GM21529 (cell line): Measurements from ENCODE around the gene TFPI2.

Experiments used
- ATAC-seq: cut with Tn5 transposase; IDR thresholded peaks from one replicate; pipeline ENCODE4 v1.9.1; 2021; ENCODE audit not compliant: unreplicated experiment

TFPI2 gene

DNA sequence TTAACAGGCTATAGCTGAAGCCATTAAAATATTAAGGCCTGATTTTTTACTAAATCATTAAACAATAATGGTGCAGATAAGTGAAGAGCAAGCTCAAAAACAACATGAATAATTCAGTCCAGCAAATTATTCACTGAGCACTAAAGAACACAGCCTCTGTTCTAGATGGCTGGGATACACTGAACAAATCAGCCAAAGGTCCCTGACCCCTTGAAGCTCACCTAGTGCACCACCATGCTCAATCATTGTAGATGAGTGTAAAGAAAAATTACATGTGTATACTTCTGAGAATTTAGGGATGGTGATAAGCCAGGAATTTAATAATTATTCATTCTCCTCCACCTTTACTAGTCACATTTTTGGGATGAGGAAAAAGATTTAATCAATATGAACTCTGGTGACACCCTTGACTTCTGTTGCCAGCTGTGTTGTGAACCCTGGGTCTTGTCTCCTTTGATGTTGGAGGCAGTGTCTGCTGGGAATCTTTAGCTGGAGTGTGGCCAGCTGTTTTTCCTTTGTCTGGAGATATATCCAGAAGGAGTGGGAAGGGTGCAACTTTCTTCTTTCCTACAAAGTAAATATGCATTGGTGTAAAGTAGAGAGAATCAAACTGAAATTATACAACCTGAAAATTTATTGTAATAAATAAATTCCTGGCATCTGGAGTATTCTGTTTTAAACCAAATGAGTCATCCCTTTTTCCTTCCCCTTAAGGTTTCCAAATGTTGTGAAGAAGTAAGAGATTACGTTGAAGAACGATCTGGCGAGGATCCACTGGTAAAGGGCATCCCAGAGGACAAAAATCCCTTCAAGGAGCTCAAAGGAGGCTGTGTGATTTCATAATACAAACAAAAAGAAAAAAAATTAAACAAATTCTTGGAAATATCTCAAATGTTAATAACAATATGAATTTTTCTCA is 19.8 kb upstream of the TFPI2 start:
- ATAC-seq, result no peak

DNA sequence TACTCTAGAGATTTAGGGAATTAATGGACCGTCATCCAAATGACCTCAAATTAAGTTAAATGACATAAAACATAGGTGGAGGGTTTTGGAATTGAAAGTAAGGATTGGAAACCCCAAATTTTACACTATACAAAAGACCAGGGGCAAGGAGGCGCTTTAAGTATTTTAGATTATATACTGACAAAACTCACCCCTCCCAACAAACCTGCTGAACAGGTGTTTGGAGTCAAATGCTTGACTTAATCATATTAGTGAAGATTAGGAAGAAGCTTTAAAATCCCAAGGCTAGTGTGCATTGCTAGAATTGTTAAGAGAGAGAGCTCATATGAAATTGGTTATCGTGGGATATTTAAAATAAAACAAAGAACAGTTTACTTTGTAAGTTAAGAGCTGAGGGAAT is 15.7 kb upstream of the TFPI2 start, which contains the start of gene GNGT1:
GNGT1 (plus strand) TSS at position 301 of the 400 bp plus-strand sequence. CDS start 180 bp downstream, outside the sequence.
- ATAC-seq, result no peak

DNA sequence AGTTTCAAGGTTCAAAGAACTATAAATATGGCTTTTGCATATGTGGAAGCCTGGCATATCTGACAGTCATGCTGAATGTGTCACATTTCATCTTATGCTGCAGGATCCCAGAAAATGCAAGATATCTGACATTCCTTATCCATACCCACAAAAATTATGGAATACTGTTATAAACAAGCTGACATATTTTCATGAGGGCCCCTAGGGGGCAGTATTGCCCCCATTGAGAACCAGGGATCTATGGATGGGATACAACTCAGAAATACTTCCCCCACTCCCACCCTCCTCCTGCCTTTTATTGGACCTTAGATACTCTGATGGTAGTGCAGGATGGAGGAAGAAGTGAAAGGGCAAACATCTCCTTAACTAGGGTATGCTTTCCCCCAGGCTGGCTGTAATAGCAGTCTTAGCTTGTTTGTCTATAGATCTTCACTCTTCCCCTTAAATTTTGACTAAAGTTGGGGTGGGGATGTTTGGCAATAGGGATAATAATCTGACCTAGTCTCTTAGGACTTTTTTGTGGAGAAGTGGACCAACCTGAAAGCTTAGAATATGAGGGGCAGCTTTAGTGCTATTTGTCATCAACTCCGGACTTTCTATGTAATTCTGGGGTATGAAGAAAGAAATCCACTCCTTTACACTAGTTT is 12.3 kb upstream of the TFPI2 start:
- peak; percentile 58 for ATAC-seq

DNA sequence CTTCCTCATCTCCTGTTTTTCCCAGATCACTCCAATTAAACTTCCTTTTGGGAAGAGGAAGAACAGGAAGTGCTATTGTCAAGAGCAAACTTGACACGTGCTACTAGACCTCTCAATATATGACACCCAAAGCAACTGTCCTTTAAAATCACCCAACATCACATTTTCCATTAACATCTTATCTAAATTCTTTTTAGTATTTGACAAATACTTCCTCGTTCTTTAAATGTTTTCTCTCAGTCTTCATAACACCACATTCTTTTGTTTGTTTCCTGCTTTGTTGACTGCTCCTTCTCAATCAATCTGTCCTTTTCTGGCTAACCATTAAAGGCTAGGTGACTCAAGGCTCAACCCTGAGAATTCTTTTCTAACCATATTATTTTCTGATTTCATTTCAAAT is 7.1 kb upstream of the TFPI2 start:
- no peak for ATAC-seq

DNA sequence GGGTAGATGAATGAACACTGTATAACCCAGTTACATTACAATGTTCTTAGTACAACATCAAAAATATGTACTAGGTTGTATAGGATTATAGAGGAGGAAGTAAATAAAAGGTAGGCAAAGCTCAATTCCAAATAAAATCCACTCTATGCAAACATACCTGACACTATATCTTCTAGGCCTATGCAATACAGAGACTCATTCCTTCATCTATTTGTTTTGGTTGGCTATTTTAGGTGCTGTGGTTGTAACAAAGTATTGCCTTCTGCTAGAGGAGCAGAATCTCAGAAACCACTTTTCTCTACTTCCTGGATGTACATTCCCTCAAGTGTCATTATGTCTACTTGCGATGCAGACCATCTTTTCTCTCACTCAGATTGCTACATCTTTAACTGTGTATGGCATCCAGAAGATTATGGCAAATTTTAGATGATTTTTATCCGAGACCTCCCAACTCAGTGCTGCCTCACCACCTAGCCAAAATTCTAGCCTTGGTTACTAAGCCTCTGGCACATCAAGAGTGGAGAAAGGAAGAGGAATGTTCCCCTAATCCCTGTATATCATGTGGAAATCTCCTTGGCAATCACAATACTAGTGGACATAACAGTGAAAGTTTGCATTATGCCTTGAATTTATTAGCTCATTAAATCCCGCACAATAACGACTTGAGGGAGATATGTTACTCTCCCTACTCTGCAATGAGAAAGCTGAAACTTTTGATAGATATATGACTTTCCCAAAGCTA is 5.5 kb upstream of the TFPI2 start:
- no peak for ATAC-seq

DNA sequence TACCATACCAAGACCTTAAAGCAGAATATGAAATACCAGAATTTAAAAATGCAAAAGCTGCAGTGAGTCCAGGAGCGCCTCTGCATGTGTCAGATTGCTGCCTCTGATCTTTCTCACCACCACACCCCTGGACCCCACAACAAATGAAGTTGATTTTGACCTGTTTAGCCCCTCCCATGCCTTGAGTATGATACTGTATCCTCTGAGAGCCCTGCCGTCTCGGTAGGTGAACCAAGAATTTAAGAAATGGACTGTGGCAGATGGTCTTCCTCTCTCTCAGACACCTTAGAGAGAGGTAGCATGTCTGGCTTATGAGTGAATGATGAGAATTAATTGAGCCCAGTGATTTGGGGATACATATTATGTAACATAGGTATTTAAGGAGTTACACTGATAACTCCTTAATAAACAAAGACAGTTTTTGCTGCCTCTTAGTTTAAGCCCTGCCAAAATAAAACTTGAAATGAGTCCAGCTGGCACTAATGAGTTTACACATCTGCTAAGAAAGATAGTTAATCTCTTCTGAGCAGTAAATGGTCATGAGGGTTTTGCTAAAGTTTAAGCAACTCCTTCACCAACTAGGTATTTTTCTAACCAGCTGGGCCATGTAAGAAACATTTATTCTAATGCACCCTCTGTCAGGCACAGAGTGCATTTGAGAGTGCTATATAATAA is 4.5 kb upstream of the TFPI2 start:
- ATAC-seq, result no peak

DNA sequence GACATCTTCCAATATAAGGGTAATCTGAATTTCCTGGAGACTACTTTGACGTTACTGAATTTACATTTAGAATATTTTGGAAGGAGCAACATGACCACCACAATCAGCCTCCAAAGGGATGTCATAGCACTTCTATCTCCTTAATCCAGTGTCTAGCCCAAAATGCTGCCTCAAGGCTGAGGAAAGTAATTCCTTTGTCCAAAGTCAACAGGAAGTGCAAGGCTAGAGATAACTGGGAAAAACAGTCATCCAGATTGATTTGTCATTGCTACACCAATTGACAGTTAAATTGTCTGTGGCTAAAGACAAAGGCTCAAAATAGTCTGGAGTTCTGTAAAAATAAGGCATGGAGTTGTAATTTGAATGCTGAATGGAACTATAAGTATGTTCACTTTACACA is 3.9 kb upstream of the TFPI2 start:
- ATAC-seq, result no peak

DNA sequence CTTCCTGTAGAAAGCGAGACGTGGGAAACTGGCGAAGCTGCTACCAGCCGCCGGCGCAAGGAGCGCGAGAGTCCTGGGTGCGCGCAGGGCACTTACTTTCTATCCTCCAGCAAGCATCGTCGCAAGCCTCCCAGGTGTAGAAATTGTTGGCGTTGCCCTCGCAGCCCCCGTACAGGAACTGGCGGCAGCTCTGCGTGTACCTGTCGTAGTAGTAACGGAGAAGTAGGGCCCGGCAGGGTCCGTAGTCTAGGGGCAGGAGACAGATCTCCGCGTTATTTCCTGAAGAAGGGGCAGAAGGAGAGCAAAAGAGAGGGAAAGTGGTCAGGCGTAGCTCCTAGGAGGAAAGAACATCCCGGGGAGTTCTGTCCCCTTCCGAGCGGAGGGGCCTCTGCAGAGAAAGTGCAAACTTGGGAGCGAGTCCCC is 501 bp downstream of the TFPI2 start:
- ATAC-seq, result peak; percentile 52

DNA sequence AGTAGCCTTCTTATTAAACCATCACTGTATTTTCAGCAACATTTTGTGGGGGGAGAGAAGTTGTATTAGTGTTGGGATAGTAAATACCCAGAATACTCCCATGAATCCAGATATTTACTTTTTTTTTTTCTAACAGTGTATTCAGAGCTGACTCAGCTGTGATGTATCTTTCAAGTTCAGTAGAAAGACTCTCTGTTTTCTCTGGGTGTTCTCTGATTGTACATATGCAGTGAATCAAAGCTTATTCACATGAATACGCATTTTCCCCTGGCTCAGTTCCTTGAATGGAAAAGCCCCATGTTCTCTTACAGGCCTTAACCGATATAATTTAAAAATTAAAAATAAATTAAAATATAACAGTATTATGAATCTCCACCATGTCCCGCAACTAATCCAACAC is 1.3 kb downstream of the TFPI2 start:
- no peak for ATAC-seq

DNA sequence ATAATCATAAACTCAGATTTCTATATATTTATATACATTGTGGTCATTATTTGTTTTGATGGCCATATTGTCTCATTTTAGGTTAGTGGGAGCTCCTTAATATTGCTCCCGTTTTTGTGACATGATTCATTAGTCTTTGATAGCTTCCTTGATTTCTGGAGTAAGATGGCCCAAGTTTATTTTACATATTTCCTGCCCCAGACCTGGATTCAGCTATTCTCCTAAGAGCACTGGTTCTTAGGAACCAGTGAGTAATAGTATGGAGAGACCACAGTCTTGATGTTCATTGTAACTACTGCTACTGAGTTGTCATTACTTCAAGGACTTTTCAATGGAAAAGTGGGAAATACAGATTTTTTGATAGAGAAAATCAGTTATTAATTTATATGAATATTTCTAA is 6.0 kb downstream of the TFPI2 start:
- no peak for ATAC-seq

DNA sequence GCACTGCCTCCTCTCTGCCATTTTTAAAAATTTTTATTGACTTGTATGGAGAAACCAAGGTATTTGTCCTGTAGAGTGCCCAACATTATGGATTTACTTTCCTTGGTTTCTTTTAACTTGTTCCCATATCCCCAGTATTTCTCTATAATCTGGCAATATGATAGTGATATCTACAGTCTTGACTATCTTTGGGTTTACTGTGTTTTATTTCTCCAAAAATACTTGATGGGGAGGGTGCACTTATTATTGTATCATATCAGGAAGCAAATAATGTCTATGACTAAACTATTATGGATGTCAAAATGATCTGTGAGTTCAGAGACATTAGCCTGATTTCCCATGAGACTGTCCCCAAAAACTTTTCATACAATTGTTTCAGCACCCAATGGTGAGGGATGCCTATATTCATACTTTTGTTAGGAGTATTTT is 6.6 kb downstream of the TFPI2 start:
- ATAC-seq, result no peak

DNA sequence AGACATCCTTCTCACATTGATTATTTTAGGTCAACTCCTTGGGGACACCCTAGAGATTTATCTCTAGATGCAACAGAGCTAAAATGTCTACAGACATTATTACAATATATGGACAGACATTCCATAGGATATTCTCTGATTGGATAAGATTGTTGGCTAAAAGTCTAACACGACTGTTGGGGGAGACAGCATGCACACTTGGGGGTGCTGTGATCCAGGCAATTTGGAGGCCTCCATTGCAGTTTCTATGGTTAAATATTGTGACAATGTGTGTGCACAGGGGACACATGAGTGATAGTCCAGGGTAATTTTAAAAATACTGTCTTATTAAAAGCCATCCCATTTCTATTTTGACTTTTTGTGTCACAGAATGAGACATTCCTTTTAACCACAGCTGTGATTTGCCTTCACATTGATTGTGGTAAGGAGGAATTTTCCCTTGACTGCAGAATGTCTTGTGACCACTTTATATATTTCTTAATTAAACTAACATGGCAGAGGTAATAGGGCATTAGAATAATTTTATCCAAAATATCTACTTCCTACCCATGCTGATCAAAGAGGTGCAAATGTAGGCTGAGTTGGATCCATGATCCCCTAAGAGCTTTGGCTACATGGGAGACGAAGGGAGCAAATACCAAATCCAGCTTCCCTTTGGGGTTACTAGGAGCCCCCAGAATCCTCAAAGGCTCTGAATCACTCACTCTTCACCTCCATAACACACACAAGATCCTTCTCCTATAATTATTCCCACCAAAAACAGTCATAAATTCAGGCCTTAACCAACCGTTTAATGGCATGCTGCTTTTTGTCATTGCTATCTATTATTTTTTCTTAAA is 7.3 kb downstream of the TFPI2 start:
- no peak for ATAC-seq

DNA sequence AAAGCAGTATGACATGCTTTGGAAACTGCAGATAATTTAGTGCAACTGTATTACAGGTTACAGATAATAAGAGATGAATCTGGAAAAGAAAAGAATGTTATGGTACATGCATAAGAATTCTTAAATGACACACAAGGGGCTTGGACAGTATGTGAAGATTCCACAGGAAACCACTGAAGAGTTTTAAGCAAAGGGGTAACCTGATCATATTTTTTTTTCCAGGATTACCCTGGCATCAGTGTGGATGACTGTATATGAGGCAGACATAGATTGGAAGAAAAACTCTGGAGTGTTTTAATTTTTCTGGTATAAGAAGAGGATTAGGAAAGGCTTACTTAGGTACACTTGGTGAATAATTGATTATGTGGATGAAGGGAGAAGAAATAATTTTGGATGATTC is 8.1 kb downstream of the TFPI2 start:
- no peak for ATAC-seq

DNA sequence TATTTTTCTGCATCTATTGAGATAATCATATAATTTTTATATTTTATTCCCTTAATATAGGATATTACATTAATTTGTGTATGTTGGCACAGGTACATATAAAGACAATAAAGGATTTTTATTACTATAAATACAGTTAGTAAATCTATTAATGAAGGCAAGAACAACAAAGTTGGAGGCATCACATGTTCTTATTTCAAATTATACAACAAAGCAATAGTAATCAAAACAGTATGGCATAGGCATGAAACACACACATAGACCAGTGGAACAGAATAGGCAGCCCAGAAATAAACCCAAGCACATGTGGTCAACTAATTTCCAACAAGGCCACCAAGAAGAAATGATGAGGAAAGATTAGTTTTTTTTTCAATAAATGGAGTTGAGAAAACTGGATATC is 11.2 kb downstream of the TFPI2 start:
- no peak for ATAC-seq

DNA sequence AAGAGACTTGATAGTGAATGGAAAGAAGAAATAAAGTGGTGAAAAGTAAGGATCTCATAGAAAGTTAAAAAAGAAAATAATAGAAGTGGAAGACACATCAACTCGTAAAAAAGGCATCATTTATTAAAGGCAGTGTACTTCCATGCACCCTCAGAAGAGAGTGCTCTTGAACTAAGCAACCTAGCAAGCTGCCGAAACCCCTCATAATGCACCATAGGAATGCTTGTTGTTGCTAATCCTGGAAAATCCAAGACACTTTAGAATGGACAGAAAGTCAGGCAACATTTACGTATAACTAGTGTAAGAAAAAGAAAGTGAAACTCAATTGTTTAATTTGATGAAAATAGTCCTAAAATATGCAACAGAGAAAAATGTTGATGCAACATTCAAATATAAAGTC is 12.8 kb downstream of the TFPI2 start:
- ATAC-seq, result no peak

DNA sequence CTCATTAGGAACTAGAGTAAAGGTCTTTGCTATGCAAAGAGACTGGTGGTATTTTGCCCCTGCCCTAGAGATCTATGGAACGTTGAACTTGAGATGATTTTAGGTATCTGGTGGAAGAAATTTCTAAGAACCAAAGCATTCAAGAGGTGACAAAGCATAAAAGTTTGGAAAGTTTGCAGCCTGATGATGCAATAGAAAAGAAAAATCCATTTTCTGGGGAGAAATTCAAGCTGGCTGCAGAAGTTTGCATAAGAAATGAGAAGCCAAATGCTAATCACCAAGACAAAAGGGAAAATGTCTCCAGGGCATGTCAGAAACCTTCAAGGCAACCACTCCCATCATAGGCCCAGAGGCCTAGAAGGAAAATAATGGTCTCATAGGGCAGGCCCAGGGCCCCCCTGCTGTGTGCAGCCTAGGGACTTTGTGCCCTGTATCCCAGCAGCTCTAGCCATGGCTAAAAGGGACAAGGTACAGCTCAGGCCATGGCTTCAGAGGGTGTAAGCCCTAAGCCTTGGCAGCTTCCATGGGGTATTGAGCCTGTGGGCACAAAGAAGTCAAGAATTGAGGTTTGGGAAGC is 16.5 kb downstream of the TFPI2 start:
- ATAC-seq, result no peak

DNA sequence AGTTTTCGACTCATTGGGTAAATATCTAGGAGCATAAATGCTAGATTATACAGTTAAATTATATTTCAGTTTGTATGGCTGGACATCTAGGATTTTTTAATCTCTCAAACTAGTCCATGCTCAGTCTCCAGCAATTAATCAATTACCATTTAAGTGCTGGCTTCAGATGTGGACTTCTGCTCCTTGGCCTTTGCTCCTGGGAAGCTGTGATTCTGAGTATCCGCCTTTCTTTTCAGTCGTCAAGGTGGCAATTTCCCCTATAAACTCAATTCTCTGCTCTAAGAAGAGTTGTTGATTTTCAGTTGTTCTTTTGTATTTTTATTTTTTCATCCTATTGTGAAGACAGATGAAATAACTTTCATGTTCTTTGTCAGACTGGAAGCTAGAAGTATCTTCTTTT is 23.7 kb downstream of the TFPI2 start:
- no peak for ATAC-seq

DNA sequence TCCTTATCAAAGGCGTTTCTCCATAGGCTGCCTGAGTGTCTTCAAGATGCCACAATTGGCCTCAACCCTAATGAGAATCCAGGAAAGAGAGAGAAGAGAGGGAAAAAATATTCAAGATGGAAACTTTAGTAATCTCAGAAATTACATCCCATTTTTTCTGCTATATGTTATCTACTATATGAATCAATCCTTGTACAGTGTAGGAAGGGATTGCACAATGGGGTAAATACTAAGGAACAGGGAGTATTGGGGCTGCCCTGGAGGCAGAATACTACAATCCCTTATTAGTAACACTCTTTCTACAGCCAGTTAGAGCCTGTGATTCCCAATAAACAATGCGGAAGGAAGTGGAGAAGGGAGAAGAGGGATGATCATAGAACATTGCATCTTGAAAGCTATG is 27.9 kb downstream of the TFPI2 start:
- no peak for ATAC-seq

DNA sequence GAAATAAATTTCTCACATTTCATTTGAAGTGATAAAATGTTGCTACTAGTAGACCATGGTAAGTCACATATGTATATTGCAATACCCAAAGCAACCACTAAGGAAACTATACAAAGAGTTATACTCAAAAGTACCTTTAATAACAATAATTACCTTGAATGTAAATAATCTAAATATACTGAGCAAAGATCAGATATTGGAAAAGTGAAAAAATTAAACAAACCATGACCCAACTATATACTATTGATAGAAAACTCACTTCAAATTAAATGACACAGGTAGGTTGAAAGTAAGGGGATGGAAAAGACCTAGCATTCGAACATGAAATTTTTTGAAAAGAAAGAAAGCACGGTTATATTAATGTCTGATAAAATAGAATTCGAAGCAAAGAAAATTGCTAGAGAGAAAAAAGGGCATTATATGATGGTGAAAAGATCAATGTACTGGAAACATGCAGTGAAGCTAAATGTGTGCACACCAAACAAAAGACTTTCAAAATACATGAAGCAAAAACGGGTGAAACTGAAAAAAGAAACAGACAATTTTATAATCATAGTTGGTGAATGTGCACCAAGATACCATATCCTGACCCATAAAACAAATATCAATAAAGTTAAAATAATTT is 29.1 kb downstream of the TFPI2 start:
- ATAC-seq, result no peak
